MM.1S (cell line): ENCODE measurements around the gene SLC37A3.
"Not testable (repeated sequence)": the region's sequence is repeated elsewhere in the genome, so short reads cannot be mapped to it uniquely, and the experiment has no call there.

Experiments used
- DNase-seq: peaks from one replicate; pipeline ENCODE4 v3.0.0-alpha.2; 2015
- H2AFZ ChIP-seq: fragments of 300-600 bp; sonication (generic); 2 replicates; pipeline ENCODE4 v1.6.0; 2016; ENCODE audit warnings: antibody characterized with exemption, low read length
- H3F3A ChIP-seq: fragments of 300-600 bp; sonication (generic); 2 replicates; pipeline ENCODE4 v1.6.1; 2016; ENCODE audit warnings: mild to moderate bottlenecking, antibody characterized with exemption, low read length, moderate library complexity, mixed read lengths; ENCODE audit not compliant: insufficient read depth
- H3K27ac ChIP-seq: fragments of 300-600 bp; sonication (generic); 2 replicates; pipeline ENCODE4 v1.5.1; 2016; ENCODE audit warnings: mild to moderate bottlenecking, low read length
- H3K27me3 ChIP-seq: fragments of 300-600 bp; sonication (generic); replicated peaks from 2 replicates; pipeline ENCODE4 v1.6.0; 2016; ENCODE audit warnings: low read length; ENCODE audit not compliant: insufficient read depth
- H3K36me3 ChIP-seq: fragments of 300-600 bp; sonication (generic); replicated peaks from 2 replicates; pipeline ENCODE4 v1.6.1; 2016; ENCODE audit warnings: mild to moderate bottlenecking, low read length, mixed read lengths; ENCODE audit not compliant: insufficient read depth
- H3K4me1 ChIP-seq: fragments of 300-600 bp; sonication (generic); 2 replicates; pipeline ENCODE4 v1.6.1; 2016; ENCODE audit warnings: low read length, mixed read lengths
- H3K4me2 ChIP-seq: fragments of 300-600 bp; sonication (generic); 2 replicates; pipeline ENCODE4 v1.6.0; 2016; ENCODE audit warnings: low read depth, low read length
- H3K4me3 ChIP-seq: fragments of 300-600 bp; sonication (generic); 2 replicates; pipeline ENCODE4 v1.5.1; 2016; ENCODE audit warnings: low read length, mixed read lengths
- H3K79me2 ChIP-seq: fragments of 300-600 bp; sonication (generic); 2 replicates; pipeline ENCODE4 v1.6.1; 2016; ENCODE audit warnings: mixed run types, low read length, mixed read lengths
- H3K9ac ChIP-seq: fragments of 300-600 bp; sonication (generic); 2 replicates; pipeline ENCODE4 v1.6.1; 2016; ENCODE audit warnings: low read length, mixed read lengths
- H3K9me2 ChIP-seq: fragments of 300-600 bp; sonication (generic); replicated peaks from 2 replicates; pipeline ENCODE4 v1.6.1; 2016; ENCODE audit warnings: mild to moderate bottlenecking, low read length, mixed read lengths; ENCODE audit not compliant: insufficient read depth
- H3K9me3 ChIP-seq: fragments of 300-600 bp; sonication (generic); replicated peaks from 2 replicates; pipeline ENCODE4 v1.6.1; 2016; ENCODE audit warnings: mild to moderate bottlenecking, low read length, mixed read lengths; ENCODE audit not compliant: insufficient read depth
- H4K20me1 ChIP-seq: fragments of 300-600 bp; sonication (generic); 2 replicates; pipeline ENCODE4 v1.6.1; 2016; ENCODE audit warnings: mild to moderate bottlenecking, low read length, moderate library complexity, mixed read lengths; ENCODE audit not compliant: insufficient read depth
- EZH2 ChIP-seq: fragments of 300-600 bp; sonication (generic); optimal IDR thresholded peaks from 2 replicates; pipeline ENCODE3; 2017; ENCODE audit warnings: low read depth, mild to moderate bottlenecking, antibody characterized with exemption, low read length, mixed read lengths
- EZH2phosphoT487 ChIP-seq: fragments of 300-600 bp; sonication (generic); IDR thresholded peaks from 2 replicates; pipeline ENCODE4 v1.6.1; 2018; ENCODE audit warnings: antibody characterized with exemption, low read length
- TF ChIP-seq, protein P1 (sequence below): fragments of 300-600 bp; sonication (generic); IDR thresholded peaks from 2 replicates; pipeline ENCODE4 v1.5.1; 2016; ENCODE audit warnings: antibody characterized with exemption, low read length, mixed read lengths

SLC37A3 gene

DNA sequence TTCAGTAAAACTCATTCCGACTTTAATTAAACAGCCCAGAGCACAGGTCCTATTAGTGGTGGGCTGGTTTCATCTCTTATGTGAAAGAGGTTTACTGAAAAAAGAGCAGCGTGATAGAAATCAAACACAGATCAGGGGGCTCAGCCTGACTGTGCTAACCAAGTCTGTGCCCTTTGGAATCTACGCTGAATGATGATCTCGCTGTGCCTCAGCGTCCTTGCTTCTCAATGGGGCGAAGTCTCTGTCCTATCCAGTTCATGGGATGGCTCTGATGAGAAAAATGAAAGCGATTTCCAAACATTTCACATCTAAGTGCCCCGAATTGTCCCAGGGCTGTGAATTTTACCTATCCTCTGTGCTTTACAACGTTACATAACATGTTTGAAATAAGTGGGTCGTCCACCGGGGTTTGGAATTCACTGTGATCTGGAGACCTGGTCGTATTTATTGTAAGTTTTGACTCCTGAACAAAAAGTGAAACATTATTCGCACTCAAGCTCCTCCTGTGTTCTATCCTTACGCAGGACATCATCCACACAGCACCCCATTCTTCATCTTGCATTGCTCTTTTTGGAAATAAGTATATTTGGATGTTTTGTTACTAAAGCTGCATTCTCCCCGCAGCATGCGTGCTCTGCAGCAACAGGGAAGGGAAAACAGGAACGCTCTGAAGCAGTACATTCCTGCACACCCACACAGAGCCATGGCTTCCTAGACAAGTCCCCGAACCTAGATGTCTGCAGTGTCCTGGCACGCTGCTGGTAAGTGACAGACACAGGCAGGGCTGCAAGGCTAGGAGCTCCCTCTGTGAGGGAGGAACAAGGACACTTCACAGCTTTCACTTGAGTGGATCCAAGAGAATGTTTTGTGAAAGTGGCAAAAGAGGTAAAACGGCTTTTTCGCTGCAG, 83.5 kb downstream of the SLC37A3 start:
- H4K20me1 ChIP-seq = no peaks in the 10 kb centered on the region
- H3K36me3 ChIP-seq = no peaks in the 10 kb centered on the region
- no peak for DNase-seq
- H3F3A ChIP-seq = no peaks in the 10 kb centered on the region
- no peak overlapping the region for H2AFZ ChIP-seq
- H3K9ac ChIP-seq = no peak overlapping the region
- no peak for TF ChIP-seq EZH2phosphoT487
- no peak for TF ChIP-seq EZH2
- TF ChIP-seq, protein P1, sequence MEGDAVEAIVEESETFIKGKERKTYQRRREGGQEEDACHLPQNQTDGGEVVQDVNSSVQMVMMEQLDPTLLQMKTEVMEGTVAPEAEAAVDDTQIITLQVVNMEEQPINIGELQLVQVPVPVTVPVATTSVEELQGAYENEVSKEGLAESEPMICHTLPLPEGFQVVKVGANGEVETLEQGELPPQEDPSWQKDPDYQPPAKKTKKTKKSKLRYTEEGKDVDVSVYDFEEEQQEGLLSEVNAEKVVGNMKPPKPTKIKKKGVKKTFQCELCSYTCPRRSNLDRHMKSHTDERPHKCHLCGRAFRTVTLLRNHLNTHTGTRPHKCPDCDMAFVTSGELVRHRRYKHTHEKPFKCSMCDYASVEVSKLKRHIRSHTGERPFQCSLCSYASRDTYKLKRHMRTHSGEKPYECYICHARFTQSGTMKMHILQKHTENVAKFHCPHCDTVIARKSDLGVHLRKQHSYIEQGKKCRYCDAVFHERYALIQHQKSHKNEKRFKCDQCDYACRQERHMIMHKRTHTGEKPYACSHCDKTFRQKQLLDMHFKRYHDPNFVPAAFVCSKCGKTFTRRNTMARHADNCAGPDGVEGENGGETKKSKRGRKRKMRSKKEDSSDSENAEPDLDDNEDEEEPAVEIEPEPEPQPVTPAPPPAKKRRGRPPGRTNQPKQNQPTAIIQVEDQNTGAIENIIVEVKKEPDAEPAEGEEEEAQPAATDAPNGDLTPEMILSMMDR = no peak
- H3K4me2 ChIP-seq = no peak overlapping the region
- no peaks in the 10 kb centered on the region for H3K79me2 ChIP-seq
- H3K27ac ChIP-seq = no peak overlapping the region
- H3K4me3 ChIP-seq = no peak overlapping the region
- no peaks in the 10 kb centered on the region for H3K27me3 ChIP-seq
- no peaks in the 10 kb centered on the region for H3K9me3 ChIP-seq
- H3K9me2 ChIP-seq = no peaks in the 10 kb centered on the region
- H3K4me1 ChIP-seq = no peaks in the 10 kb centered on the region

- no peak overlapping the region for H3K27ac ChIP-seq
Measured at GRCh38 chr7:140312141-140312846, 86.0 kb downstream of the SLC37A3 start.

DNA sequence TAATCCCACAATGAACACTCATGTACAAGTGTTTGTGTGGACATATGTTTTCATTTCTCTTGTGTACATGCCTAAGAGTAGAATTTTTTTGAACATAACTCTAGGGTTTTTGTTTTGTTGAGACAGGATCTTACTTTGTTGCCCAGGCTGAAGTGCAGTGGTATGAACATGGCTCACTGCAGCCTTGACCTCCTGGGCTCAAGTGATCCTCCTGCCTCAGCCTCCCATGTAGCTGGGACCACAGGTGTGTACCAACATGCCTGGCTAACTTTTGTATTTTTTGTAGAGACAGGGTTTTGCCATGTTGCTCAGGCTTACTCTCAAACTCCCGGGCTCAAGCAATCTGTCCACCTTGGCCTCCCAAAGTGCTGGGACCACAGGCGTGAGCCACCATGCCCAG, 87.2 kb downstream of the SLC37A3 start:
- H3K9me2 ChIP-seq, H3K4me1 ChIP-seq, H3K4me2 ChIP-seq, H3K27ac ChIP-seq, H3K36me3 ChIP-seq, H3F3A ChIP-seq, H4K20me1 ChIP-seq, H3K27me3 ChIP-seq, H3K9ac ChIP-seq, H3K4me3 ChIP-seq, DNase-seq, H2AFZ ChIP-seq, H3K79me2 ChIP-seq, H3K9me3 ChIP-seq: not testable (repeated sequence)

More at GRCh38 chr7:140312141-140312846, 86.0 kb downstream of the SLC37A3 start:
- Histone ChIP-seq H3K9me2 (no peaks in the 10 kb centered on the region), H4K20me1 (no peaks in the 10 kb centered on the region), H3K4me3 (no peak overlapping the region), H3K9me3 (no peaks in the 10 kb centered on the region), H3K9ac (no peak overlapping the region), H3K4me2 (no peak overlapping the region), H3K27me3 (no peaks in the 10 kb centered on the region), H2AFZ (no peak overlapping the region), H3K36me3 (no peaks in the 10 kb centered on the region), H3F3A (no peaks in the 10 kb centered on the region), H3K4me1 (no peaks in the 10 kb centered on the region), H3K79me2 (no peaks in the 10 kb centered on the region)
- DNase-seq = no peak
- TF ChIP-seq, protein P1 = no peak
- TF ChIP-seq EZH2phosphoT487 (no peak), EZH2 (no peak)
